COR-L47 (cell line): ENCODE data around the gene NUDT16.
"Not testable (repeated sequence)": the region's sequence is repeated elsewhere in the genome, so short reads cannot be mapped to it uniquely, and the experiment has no call there.

ENCODE experiments used
- DNase-seq: peaks from one replicate; lab custom pipeline; 2025; lab: John Stamatoyannopoulos, UW

NUDT16 gene

DNA sequence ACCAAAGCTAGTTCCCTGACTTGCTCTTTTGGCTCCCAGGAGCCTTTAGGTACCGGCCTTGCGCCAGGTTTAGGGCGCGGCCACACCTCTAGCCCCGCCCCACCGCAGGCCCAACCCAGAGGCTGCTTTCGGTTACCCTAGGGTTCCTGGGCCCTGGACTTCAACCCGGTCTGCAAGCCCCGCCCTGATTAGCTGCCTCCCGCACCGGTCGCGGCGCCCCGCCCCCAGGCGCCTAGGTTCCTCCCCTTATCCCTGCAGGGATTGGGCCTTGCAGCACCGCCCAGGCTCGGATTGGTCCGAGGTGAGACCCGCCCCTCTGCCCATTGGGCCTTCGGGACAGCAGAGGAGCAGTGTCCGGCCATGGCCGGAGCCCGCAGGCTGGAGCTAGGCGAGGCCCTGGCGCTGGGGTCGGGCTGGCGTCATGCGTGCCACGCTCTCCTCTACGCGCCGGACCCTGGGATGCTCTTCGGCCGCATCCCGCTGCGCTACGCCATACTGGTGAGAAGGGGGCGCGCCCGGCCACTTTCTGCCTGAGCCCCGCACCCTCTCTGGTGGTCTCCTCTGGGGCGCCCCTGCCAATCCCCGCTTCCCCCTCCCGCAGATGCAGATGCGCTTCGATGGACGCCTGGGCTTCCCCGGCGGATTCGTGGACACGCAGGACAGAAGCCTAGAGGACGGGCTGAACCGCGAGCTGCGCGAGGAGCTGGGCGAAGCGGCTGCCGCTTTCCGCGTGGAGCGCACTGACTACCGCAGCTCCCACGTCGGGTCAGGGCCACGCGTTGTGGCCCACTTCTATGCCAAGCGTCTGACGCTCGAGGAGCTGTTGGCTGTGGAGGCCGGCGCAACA is at the start of gene NUDT16:
Gene NUDT16, plus strand, starts transcription at position 330 of the 847 bp plus-strand sequence. Its CDS starts 31 bp downstream, at position 361.
- DNase-seq = peak; percentile 98

GRCh38 chr3:131338948-131339640 is 42.5 kb upstream of the NUDT16 start:
- DNase-seq = no peak

DNA sequence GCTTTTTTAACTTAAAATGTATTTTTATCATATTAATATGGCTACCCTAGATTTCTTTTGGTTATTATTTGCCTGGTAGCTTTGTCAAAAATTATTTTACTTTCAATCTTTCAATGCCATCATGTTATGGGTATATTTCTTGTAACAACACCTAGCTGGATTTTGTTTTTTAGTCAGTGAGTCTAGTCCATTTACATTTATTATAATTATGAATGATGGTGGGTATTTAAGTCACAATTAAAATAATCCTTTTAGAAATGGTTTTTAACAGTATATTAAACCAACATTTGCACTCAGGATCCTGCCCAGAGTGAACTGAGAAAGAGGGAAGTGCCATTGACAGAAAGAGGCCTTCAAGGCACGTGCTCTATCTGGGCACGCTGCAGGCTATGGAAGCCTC is 39.8 kb upstream of the NUDT16 start:
- DNase-seq = no peak

DNA sequence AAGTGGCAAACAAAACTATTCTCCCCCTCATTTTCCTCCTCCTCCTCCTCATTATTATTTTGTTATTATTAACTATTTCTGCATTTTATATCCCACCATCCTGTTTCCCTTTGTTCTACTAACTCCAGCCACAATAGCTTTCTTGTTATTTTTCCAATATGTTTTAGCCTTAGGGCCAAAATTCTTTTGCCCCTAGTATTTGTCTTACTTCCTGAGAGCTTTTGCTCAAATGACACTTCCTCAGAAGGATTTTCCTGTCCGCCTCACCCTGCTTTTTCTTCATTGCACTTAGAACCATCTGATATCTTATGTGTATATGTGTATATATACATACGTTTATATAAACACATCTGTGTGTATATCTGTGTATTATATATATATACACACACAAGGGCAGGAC is 32.7 kb upstream of the NUDT16 start:
- DNase-seq = no peak

GRCh38 chr3:131349454-131349853 is 32.1 kb upstream of the NUDT16 start:
- DNase-seq = no peak

- no peak for DNase-seq
These were observed 31.6 kb upstream of the NUDT16 start for GRCh38 chr3:131349946-131350347.

- no peak for DNase-seq
These were observed 31.1 kb upstream of the NUDT16 start for GRCh38 chr3:131350506-131350905.

- no peak for DNase-seq
These were observed 28.3 kb upstream of the NUDT16 start for GRCh38 chr3:131353016-131353877.

DNA sequence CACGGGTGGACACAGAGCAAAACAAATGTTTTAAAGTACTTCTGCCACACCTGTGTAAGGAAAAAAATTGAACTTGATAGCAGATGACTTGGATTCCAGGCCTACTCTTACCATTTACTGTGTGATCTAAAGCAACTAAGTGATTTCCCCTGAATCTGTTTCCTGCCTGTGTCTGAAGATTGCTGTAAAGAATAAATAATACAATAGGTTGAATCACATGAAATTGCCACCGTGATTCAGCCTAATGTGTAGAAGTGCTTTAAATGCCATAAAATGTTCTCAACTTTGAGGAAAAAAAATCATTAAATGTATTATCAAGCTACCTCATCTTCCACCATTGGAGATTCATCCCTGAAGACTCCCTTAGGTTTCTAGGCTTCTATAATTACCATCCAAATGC is 27.6 kb upstream of the NUDT16 start:
- no peak for DNase-seq

GRCh38 chr3:131356006-131356595 is 25.5 kb upstream of the NUDT16 start:
- no peak for DNase-seq

DNA sequence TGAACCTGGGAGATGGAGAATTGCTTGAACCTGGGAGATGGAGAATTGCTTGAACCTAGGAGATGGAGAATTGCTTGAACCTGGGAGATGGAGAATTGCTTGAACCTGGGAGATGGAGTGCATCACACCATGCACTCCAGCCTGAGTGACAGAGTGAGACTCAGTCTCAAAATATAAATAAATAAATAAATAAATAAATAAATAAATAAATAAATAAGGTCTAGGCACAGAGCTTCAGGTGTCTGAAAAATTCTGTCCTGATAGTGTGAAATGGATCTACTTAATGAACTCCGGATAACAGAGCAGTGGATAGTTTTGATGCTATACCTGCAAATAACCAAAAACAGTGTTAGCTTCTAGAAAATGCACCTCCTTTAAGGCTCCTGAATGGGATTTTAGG is 24.3 kb upstream of the NUDT16 start:
- no peak for DNase-seq

DNA sequence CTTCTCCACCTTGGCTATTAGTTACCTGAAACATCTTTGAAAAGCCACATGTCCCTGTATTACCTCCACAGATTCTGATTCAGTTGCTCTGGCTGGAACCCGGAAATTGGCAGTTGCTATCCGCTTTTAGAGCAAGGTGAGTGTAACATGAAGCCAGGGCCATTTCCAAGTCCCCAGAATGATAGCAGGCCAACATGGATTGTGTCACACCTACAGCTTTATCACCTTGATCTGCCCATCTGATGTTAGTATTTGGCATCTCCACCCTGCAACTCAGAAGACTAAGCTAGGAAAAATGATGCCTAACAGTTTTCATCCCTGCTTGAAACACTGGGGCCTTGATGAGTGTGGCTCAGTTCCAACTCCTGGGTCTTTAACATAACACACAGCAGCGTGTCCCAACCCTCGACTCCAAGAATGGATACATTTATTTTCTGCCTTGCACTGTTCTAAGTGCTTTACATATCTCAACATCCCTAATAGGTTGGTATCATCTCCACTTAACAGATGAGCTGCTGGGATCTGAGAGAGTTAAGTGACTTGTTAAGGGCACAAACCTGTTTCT is 21.3 kb upstream of the NUDT16 start:
- DNase-seq = no peak

DNA sequence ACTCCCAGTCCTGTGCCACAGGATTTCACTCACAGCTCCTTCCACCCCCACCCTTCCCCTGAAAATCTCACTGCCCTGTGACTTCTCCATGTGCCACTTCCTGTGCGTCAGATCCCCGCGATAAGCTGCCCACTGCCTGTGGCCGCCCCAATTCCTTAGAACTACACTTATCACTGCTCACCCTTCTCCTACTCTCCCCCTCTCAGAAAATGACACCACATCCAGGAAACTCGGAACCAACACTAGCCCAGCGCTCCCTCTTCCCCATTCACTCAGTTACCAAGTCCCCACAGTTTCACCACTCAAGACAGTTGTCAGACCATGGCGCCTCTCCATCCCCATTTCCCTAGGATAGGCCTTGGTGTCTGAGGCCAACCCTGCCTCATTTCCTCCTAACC is 20.5 kb upstream of the NUDT16 start:
- not testable (repeated sequence) for DNase-seq

GRCh38 chr3:131361464-131362421 is 19.8 kb upstream of the NUDT16 start:
- no peak for DNase-seq

GRCh38 chr3:131363275-131363674 is 18.3 kb upstream of the NUDT16 start:
- DNase-seq = no peak

- DNase-seq = no peak
These were observed 10.5 kb upstream of the NUDT16 start for GRCh38 chr3:131370935-131371687.

DNA sequence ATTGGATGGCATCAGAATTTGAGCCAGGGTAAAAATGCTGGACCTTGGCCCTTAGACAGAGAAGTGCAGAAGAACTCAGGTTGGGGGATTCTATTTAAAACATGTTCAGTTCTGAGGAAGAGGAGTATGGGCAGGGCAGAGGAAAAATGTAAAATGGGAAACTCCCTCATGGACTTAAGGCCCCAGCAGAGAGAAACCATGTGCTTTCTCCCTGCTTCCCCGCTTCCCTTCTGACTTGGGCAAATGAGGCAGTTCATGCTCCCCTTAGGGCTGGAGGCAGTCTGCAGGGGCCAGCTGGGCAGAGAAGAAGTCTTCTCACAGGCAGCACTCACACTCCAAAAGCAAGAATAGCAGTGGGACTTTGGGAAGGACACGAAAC is 9.9 kb upstream of the NUDT16 start:
- DNase-seq = no peak

- no peak for DNase-seq
These were observed 6.8 kb upstream of the NUDT16 start for GRCh38 chr3:131374741-131375140.

GRCh38 chr3:131380821-131381444 is 641 bp upstream of the NUDT16 start:
- DNase-seq = not testable (repeated sequence)
